GM18498 (cell line): Measurements from ENCODE around the gene ACAD11.
"Not testable (repeated sequence)": the region's sequence is repeated elsewhere in the genome, so short reads cannot be mapped to it uniquely, and the experiment has no call there.

Source experiments
- ATAC-seq: cut with Tn5 transposase; IDR thresholded peaks from one replicate; pipeline ENCODE4 v1.9.1; 2021; ENCODE audit warnings: mild to moderate bottlenecking, moderate library complexity; ENCODE audit not compliant: unreplicated experiment

ACAD11 gene

DNA sequence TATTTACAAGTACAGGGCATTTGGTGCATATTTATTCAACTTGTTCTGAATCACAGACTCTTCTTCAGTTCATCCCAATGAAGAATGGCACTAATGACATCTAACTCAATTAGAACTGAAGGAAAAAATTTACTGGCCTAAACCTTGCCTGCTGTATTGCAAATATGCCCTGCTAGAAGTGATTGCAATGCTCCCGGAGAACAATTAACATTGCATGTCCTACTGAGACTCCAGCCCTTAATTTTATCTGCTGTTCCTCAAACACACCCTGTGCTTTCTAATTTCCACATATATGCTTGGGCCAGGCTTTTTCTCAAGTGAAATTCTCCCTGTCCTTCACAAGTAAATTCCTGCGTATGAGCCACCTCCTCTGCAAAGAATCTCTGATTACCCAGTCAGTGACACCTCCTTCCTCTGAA is 54.2 kb downstream of the ACAD11 start:
- no peak for ATAC-seq

DNA sequence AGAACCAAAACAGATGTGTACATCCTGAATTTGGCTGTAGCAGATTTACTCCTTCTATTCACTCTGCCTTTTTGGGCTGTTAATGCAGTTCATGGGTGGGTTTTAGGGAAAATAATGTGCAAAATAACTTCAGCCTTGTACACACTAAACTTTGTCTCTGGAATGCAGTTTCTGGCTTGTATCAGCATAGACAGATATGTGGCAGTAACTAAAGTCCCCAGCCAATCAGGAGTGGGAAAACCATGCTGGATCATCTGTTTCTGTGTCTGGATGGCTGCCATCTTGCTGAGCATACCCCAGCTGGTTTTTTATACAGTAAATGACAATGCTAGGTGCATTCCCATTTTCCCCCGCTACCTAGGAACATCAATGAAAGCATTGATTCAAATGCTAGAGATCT is 59.0 kb downstream of the ACAD11 start:
- not testable (repeated sequence) for ATAC-seq

DNA sequence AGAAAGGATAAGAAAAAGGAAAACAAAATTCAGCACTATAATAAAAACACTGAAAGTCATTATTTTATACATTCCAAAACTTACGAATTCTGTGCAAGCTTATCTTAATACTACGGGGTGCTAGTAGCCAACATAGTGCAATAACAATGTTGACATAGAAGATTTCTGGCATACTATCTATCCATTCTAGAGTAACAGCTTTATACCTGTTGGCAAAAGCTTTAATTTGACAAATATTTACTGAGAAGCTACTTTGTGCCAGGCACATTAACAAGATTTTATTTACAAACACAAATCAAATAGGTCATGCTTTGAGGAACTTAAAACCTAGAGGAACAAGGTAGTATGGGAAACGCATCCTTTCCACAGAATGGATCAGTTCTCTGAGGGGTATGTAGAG is 61.4 kb downstream of the ACAD11 start:
- no peak for ATAC-seq

DNA sequence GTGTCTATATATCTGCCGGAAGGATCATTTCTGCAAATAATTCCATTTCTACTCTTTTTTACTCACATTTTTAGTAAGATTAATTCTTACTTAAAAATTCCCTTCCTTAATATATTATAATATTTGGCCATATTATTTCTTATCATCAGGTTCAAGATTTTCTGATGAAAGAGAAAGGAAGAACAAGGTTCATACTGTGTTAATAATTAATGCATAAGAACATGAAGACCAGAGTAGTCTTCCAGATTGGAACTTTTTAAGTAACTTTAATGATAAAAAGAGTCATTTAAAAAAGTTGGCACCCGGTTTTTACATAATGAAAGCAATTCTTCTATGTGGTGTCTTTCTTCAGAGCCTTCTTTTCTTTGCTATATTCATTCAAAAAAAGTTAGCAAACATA is 61.9 kb downstream of the ACAD11 start:
- ATAC-seq: no peak

DNA sequence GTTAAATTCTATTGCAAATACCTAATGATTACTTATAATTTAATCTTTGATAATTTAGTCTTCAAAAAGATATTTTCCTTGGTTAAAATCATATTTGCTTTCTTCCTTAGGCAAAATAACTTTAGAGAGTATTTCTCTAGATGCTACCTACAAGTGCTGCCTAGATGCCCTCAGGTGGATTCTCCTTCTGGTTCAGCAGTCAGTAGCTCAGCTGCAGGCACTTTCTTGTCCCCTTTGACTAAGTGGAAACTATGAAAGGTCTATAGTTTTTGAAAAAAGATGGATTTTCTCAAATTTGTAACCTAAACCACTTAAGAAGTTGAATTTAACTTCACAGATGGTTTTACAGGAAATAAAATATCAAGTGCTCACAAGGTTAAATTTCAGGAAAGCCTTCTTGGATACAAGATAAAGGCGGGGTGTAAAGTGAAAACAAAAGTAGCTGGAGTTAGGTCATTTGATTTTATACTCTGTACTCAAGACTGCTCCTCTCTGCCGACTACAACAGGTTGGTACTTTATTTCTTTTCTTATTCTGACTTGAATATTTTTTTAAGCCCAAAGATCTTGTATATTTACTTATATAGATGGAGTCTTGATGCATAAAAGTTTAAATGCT is 62.7 kb downstream of the ACAD11 start, which contains the start of gene ACKR4:
Gene ACKR4 (plus strand): TSS at position 455 of the 618 bp plus-strand sequence. CDS start 3,128 bp downstream, outside the sequence.
- no peak for ATAC-seq

DNA sequence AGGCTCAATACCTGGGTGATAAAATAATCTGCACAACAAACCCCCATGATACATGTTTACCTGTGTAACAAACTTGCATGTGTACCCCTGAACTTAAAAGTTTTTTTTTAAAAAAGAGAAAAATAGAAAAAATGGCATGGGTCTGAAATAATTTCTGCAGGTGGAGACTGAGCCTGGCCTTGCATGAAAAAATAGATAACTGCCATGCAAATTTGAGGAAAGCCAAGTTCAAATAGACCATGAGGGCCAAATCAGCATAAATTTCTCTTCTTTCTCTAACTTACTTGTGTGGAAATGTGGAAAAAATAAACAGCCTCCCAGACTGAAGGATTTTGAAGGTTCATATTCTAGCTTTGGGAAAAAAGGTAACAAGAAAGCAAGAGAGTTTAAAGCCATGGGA is 63.3 kb downstream of the ACAD11 start:
- no peak for ATAC-seq

DNA sequence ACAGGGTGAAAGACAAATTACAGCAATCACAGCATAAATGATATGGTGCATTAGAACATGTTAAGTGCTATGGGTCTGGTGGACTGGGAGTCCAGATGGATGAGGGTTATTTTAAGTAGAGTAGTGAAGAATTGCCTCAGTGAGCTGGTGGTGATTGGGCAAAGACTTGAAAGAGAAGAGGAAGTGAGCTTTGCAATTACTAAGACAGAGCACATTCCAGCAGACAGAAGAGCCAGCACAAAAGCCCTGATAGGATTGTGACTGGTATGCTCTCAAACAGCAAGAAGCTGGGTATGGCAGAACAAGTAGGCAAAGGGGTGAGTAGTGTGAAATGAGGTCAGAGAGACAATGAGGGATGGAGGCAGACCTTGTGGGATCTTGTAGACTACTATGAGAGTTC is 64.6 kb downstream of the ACAD11 start:
- ATAC-seq: no peak

DNA sequence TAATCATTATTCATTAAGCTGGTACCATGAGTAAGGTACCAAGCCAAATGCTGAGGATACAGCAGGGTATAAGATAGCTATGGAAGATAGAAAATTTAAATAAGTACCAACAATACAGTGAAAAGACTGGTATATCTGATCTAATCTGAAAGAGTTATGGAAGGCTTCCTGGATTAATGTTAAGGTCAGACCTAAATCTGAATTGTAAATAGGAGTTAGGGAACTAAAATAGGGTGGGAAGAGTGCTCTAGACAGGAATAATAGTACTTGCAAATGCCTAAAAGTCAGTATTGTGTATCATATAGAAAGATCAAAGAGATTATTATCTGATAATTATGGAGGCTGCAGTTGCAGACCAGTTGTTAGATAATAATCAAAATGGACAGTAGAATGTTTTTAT is 65.1 kb downstream of the ACAD11 start:
- ATAC-seq: no peak

DNA sequence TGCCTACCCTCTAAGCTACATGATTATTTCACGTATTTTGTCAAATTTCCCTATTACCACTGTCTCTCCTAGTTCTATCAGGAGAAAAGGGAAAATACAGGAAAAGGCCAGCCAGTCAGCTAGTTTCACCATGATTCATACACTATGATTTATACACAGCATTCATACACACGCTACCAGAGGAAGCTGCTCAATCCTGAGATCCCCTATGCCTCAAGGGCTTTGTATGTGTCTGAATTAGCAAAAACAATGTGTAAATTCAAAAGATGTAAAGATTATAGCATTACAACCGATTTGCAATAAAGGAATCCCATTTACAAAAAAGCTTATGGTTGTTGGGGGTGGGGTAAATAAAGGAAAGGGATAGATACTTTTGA is 65.7 kb downstream of the ACAD11 start:
- ATAC-seq: no peak

DNA sequence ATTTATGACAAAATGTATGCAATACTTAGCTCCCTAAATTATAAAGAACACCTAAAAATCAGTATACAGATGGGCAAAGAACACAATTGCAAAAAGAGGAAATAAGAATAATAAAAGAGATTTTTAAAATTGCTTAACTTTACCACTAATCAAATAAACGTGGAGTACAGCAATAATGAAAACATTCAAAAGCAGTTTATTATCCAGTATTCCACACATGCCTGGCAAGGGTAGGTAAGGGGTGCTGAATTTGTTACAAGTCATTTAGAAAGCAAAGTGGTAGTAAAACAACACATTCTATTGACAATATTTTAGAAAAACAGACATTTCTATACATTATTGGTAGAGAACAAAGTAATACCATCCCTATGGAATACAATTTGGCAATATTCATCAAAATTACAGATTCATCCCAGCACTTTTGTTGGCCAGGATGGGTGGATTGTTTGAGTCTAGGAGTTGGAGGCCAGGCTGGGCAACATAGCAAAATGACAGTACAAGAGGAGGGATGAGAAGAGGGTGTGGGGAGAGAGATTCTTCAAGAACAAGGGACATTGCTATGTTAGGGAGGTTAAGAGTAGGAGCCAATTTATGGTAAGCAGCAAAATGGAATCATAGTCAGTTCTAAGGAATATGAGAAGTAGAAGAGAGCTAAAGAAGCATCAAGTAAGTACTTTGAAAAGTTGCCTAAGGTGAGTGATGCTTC is 66.2 kb downstream of the ACAD11 start:
- no peak for ATAC-seq

DNA sequence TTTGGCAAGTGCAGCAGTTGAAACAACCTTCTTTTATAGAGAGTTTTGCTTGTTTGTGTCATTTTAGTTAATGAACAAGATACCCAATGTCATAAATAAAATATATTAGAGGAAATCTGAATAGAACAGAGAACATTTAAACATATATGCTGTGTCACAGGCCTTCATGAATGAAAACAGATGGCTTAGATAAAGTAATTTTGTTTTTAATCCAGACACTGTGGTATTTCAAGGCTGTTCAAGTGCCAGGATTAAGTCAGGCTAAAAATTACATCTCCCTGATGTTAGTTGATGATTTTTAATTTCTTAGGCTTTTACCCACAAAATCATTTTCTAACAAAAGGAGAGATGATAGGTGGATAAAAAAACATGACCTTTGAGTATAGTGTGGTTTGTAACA is 67.4 kb downstream of the ACAD11 start:
- ATAC-seq: no peak

DNA sequence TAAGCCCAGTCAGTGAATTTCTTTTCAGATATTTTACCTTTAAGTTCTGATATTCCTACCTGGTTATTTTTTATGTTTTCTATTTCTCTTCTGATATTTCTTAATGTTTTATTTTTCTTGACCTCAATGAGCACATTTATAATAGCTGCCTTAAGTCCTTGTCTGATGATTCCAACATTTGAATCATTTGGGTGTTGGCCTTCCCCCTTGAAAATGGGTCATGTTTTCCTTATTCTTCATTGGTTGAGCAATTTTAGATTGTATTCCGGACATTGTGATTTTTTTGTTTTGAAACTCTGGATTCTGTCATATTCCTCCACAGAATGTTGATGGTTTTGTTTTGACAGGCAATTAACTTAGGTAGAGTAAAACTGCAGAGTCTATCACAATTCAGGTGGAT is 72.2 kb downstream of the ACAD11 start:
- ATAC-seq: no peak

DNA sequence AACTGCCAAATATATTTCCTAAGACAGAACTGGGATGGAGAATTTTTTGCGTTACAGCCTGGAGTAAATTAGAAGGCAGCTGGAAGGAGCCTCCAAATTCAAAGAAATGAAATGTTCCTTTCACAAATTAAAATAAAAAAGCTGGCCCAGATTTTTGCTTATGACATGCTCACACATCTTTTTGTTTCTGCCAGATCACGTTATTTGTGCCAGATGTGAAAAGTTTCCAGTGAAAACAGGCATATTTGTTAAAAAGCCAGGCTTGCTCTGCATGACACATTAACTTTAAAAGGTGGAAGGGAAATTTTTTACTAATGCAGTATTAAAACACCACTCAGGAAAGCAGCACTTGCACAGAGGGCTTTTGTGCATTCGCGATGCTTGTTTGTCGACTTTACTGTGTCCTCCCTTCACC is 85.8 kb downstream of the ACAD11 start:
- ATAC-seq: no peak

DNA sequence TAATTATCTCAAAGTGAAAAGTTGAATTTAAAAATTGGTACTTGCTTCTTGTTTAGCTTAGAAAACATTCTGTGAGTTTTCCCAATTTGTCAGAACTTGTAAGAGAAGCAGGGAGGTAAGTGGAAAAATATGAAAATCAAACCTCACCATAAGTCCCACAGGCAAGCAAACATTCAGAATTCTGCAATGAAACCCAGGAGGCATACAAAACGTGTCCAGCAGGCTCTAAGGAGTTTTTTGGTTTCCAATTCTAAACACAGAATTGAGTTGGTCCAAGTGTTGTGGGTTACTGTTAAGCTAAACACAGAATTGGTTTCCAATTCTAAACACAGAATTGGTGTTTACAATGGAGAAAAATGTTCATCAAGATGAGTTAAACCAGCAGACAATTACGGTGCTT is 89.6 kb downstream of the ACAD11 start:
- ATAC-seq: no peak

DNA sequence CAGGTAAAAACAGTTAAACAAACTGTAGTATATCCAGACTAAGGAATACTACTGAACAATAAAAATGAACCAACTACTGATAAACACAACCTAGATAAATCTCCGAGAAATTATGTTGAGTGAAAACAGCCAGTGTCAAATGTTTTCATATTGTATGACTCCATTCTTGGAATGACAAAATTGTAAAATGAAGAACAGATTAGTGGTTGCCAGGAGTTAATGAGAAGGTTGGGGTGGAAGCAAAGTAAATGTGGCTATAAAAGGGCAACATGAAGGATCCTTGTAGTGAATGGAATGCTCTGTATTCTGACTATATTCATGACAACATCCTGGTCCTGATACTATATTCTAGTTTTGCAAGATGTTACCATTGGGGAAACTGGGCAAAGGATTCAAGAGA is 90.0 kb downstream of the ACAD11 start:
- ATAC-seq: no peak

DNA sequence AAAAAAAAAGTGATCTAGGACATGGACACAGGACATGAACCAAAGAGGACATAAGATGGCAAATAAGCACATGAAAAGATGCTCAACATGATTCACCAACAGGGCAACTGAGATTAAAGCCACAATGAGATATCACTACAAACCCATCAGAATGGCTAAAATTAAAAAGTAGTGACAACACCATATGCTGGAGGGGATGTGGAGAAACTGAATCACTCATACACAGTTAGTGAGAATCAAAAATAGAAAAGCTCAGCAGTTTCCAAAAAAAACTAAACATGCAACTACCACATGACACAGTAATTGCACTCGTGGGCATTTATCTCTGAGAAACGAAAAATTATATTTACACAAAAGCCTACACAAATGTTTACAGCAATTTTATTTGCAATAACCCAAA is 90.5 kb downstream of the ACAD11 start:
- ATAC-seq: no peak

DNA sequence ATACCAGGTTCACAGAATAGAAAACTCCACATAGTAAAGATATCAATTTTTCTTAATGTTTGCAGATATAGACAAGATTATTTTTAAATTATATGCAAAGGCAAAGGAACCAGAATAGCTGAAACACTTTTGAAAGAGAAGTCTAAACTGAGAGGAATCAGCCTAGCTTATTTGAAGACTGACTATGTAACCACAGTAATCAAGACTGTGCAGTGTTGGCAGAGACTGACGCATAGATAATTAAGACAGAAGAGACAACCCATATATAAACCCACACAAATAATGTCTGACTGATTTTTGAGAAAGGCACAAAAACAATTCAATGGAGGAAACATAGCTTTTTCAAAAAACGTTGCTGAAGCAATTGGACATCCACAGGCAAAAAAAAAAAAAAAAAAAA is 91.2 kb downstream of the ACAD11 start:
- ATAC-seq: no peak

DNA sequence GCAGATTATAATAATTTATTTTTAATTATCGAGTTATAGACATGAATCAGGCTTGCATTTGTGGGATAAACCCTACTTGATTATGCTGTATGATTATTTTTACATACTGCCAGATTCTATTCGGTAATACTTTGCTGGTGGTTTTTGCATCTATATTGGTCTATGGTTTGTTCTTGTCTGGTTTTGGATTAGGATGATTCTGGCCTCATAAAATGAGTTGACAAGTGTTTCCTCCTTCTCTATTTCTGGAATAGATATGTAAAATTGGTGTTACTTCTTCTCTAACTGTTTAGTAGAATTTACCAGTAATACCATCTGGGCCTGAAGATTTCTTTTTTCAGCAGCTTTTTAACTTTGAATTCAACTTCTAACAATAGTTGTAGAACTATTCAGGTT is 95.5 kb downstream of the ACAD11 start:
- ATAC-seq: no peak

DNA sequence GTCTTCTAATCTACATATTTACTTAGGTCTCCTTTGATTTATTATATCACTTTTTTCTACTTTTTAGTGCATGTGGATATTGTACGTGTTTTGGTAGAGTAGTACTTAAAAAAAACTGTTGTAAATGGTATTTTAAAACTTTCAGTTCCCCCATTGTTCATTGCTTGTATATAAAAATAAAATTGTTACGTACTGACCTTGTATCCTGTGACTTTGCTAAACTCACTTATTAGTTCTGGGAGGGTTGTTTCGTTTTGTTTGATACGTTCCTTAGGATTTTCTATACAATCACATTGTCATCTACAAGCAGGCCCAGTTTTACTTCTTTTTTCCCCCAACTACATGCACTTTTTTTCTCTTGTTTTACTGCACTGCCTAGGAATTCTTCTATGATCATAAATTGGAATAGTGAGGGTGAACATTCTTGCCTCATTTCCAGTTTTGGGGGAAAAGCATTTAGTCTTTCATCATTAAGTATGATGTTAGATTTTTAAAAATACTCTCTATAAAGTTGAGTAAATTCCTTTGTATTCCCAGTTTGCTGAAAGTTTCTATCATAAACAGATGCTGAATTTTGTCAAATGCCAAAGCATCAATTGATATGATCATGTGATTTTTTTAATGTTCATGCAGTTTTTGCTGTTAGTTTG is 96.1 kb downstream of the ACAD11 start:
- ATAC-seq: no peak

DNA sequence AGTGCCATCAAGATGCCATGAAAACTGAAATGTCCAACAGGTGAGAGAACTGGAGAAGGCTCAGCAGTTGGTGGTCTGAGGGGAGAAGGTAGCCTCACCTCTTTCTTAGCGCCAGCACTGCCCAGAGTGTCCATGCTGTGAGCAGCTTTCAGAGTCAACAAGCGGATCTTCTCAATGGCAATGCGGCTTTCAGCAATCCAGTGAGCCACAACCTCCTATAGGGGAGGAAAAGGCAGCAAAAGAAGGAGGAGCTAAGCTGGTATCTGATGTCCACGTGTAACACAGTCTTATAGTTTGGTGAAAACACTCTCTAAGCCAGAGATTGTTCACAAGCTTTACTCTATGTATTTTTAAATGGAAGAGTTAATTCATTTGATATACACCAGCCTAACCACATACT is 98.6 kb downstream of the ACAD11 start:
- no peak for ATAC-seq

DNA sequence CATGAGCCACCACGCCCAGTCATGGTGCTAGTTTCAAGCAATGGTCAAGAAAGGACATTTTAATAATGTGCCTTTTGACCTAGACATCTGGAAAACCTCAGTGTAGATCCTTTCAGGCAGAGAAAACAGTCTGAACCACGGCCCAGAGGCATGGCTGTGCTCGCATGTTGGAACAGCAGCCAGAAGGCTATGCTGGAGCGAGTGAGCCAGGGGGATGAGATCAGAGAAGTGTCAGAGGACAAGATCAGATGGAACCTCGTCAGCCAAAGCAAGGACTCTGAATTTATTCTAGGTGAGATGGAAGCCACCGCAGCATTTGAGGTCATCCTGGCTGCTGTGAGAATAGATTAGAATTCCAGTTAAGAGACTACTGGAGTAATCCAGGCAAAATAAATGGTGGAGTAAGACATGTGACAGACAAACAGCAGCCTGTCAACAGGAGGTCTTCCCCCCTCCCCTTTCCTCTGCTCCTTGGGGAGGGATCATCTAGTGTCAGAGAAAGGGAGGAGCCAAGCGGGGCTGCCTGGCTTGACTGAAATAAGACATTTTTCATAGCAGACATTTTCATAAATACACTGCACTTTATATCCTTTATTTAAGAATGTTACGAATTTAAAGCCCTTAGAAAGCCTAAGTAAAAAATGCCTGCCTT is 103.0 kb downstream of the ACAD11 start:
- ATAC-seq: no peak

DNA sequence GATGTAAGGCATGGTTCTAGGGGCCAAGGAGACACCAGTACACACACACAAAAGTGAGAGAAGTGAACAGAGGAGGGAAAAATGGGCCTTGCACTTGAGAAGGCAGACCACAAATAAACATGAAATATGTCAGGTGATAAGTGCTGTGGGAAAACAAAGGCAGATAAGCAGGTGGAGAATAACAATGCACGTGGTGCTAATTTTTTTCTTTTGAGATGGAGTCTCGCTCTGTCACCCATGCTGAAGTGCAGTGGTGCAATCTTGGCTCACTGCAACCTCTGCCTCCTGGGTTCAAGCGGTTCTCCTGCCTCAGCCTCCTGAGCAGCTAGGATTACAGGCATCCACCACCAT is 103.6 kb downstream of the ACAD11 start:
- ATAC-seq: not testable (repeated sequence)
